H1 (cell line): ENCODE data around the gene ALKBH1. TPM values are rescaled to one million over a fixed set of nuclear protein-coding genes. Genes with fewer than 3 reads are reported as not detected.

Source experiments
- CTCF ChIA-PET: fragments of 300-600 bp; sonication (Branson Sonifier 250); formaldehyde crosslinking; loops from one replicate; lab custom pipeline; 2021; ENCODE audit not compliant: partially characterized antibody; lab: Charles Lee
- POLR2A ChIA-PET: fragments of 300-600 bp; sonication (Branson Sonifier 250); formaldehyde crosslinking; loops from one replicate; lab custom pipeline; 2021; ENCODE audit warnings: inconsistent platforms; ENCODE audit not compliant: partially characterized antibody; lab: Charles Lee
- DNase-seq, 2 experiments: peaks; one replicate each; pipeline versions ENCODE4 v3.0.0 to v3.0.0-alpha.2; 2010 to 2022; ENCODE audit warnings: low spot score in 2 of 2, low read depth in 1 of 2, mixed read lengths in 1 of 2
- FAIRE-seq: peaks from 2 replicates; lab custom pipeline; 2011; peaks lifted over from hg19 to GRCh38; lab: Jason Lieb, UNC
- H2AFZ ChIP-seq: 2 replicates; pipeline ENCODE4 v1.8.1; 2012; ENCODE audit warnings: low read length, inconsistent platforms
- H2AK5ac ChIP-seq: 2 replicates; pipeline ENCODE4 v1.6.1; 2013; ENCODE audit warnings: low read depth, low read length
- H2BK120ac ChIP-seq: replicated peaks from 2 replicates; pipeline ENCODE3; 2013; ENCODE audit warnings: low read depth, low read length, inconsistent platforms
- H2BK12ac ChIP-seq: 2 replicates; pipeline ENCODE4 v1.6.1; 2013; ENCODE audit warnings: low read depth, low read length
- H2BK15ac ChIP-seq: 2 replicates; pipeline ENCODE4 v1.6.1; 2013; ENCODE audit warnings: low read length
- H2BK20ac ChIP-seq: 2 replicates; pipeline ENCODE4 v1.6.1; 2013; ENCODE audit warnings: low read length
- H2BK5ac ChIP-seq: 2 replicates; pipeline ENCODE4 v1.6.1; 2013; ENCODE audit warnings: low read depth, low read length
- H3K14ac ChIP-seq: 2 replicates; pipeline ENCODE4 v1.6.1; 2013; ENCODE audit warnings: inconsistent platforms; ENCODE audit not compliant: insufficient read length
- H3K18ac ChIP-seq: 2 replicates; pipeline ENCODE4 v1.6.1; 2013; ENCODE audit warnings: low read length; ENCODE audit errors: extremely low read depth
- H3K23ac ChIP-seq: 2 replicates; pipeline ENCODE4 v1.6.1; 2013; ENCODE audit warnings: inconsistent platforms; ENCODE audit not compliant: insufficient read length
- H3K23me2 ChIP-seq: 2 replicates; pipeline ENCODE4 v1.6.1; 2013; ENCODE audit warnings: low read depth, low read length
- H3K27ac ChIP-seq: 2 replicates; pipeline ENCODE4 v1.6.1; 2011; ENCODE audit warnings: low read depth, low read length, inconsistent platforms
- H3K27me3 ChIP-seq, 4 experiments: replicated peaks in 1 of 4; 1 replicate in 1 of 4; 2 replicates in 3 of 4; pipeline versions ENCODE4 v1.6.1 to v1.8.1; 2011 to 2013; ENCODE audit warnings: low read length in 3 of 4, mild to moderate bottlenecking in 3 of 4, inconsistent platforms in 2 of 4, mixed read lengths in 2 of 4, moderate library complexity in 1 of 4; ENCODE audit not compliant: control insufficient read depth in 3 of 4, insufficient read depth in 3 of 4; ENCODE audit errors: extremely low read depth in 1 of 4
- H3K36me3 ChIP-seq, 4 experiments: 2 replicates each; pipeline versions ENCODE4 v1.6.1 to v1.8.1; 2011 to 2013; ENCODE audit warnings: mild to moderate bottlenecking in 4 of 4, low read length in 3 of 4, moderate library complexity in 2 of 4, control low read depth in 1 of 4, inconsistent platforms in 1 of 4; ENCODE audit not compliant: insufficient read depth in 4 of 4, control insufficient read depth in 2 of 4
- H3K4ac ChIP-seq: replicated peaks from 2 replicates; pipeline ENCODE3; 2013; ENCODE audit warnings: low read length, low read depth, mixed read lengths, inconsistent platforms; ENCODE audit not compliant: insufficient read length
- H3K4me1 ChIP-seq, 4 experiments: replicated peaks in 1 of 4; 1 replicate in 1 of 4; 2 replicates in 3 of 4; pipeline versions ENCODE4 v1.6.1 to v1.8.1; 2011 to 2013; ENCODE audit warnings: low read length in 3 of 4, inconsistent platforms in 2 of 4, mixed read lengths in 1 of 4; ENCODE audit not compliant: insufficient read depth in 4 of 4, control insufficient read depth in 3 of 4
- H3K4me2 ChIP-seq, 2 experiments: 2 replicates each; pipeline versions ENCODE4 v1.6.1 to v1.8.1; 2011 to 2013; ENCODE audit warnings: low read depth in 2 of 2, low read length in 2 of 2, control low read depth in 1 of 2, inconsistent platforms in 1 of 2, mild to moderate bottlenecking in 1 of 2; ENCODE audit not compliant: insufficient read depth in 1 of 2
- H3K4me3 ChIP-seq, 4 experiments: fragments of 200-600, 300-600 bp in 1 of 4; sonication (generic), shearing (Covaris generic), sonication (Bioruptor Twin) in 1 of 4; 2 replicates each; pipeline versions ENCODE4 v1.5.1 to v1.8.1; 2011 to 2016; ENCODE audit warnings: low read length in 4 of 4, low read depth in 3 of 4, control low read depth in 2 of 4, inconsistent platforms in 2 of 4, mild to moderate bottlenecking in 2 of 4, mixed read lengths in 1 of 4, moderate library complexity in 1 of 4; ENCODE audit not compliant: insufficient read depth in 2 of 4; ENCODE audit errors: extremely low read depth in 1 of 4
- H3K56ac ChIP-seq: replicated peaks from 2 replicates; pipeline ENCODE3; 2013; ENCODE audit warnings: low read depth, mild to moderate bottlenecking, mixed read lengths, low read length, inconsistent platforms; ENCODE audit not compliant: insufficient read length
- H3K79me1 ChIP-seq: 2 replicates; pipeline ENCODE4 v1.6.1; 2013; ENCODE audit warnings: low read depth, low read length, control low read depth
- H3K79me2 ChIP-seq, 2 experiments: 2 replicates each; pipeline versions ENCODE4 v1.6.1 to v1.8.1; 2012 to 2013; ENCODE audit warnings: low read length in 2 of 2, mild to moderate bottlenecking in 2 of 2, inconsistent platforms in 1 of 2; ENCODE audit not compliant: insufficient read depth in 2 of 2, control insufficient read depth in 1 of 2
- H3K9ac ChIP-seq, 4 experiments: replicated peaks in 1 of 4; 1 replicate in 1 of 4; 2 replicates in 3 of 4; pipeline versions ENCODE4 v1.6.1 to v1.8.1; 2011 to 2013; ENCODE audit warnings: low read depth in 3 of 4, low read length in 3 of 4, control low read depth in 2 of 4, mild to moderate bottlenecking in 2 of 4, moderate library complexity in 2 of 4, inconsistent platforms in 1 of 4; ENCODE audit errors: extremely low read depth in 1 of 4
- H3K9me3 ChIP-seq, 2 experiments: 2 replicates each; pipeline versions ENCODE4 v1.6.1 to v1.8.1; 2012 to 2013; ENCODE audit warnings: mild to moderate bottlenecking in 2 of 2, moderate library complexity in 2 of 2, control low read depth in 1 of 2, inconsistent platforms in 1 of 2, low read depth in 1 of 2, low read length in 1 of 2, mixed read lengths in 1 of 2; ENCODE audit not compliant: insufficient read depth in 2 of 2
- H4K20me1 ChIP-seq, 2 experiments: replicated peaks in 1 of 2; 2 replicates each; pipeline versions ENCODE3 to v1.8.1; 2011 to 2013; ENCODE audit warnings: inconsistent platforms in 2 of 2, low read length in 2 of 2, mild to moderate bottlenecking in 1 of 2; ENCODE audit not compliant: insufficient read depth in 2 of 2, control insufficient read depth in 1 of 2
- H4K5ac ChIP-seq: 2 replicates; pipeline ENCODE4 v1.6.1; 2013; ENCODE audit warnings: low read length, low read depth, mixed read lengths, inconsistent platforms; ENCODE audit not compliant: insufficient read length
- H4K8ac ChIP-seq: 2 replicates; pipeline ENCODE4 v1.8.0; 2013; ENCODE audit warnings: mild to moderate bottlenecking, moderate library complexity, low read length, inconsistent platforms; ENCODE audit not compliant: insufficient read depth; ENCODE audit errors: extremely low read depth
- H4K91ac ChIP-seq: replicated peaks from 2 replicates; pipeline ENCODE3; 2013; ENCODE audit warnings: low read length, mixed read lengths, inconsistent platforms; ENCODE audit not compliant: insufficient read length
- ASH2L ChIP-seq: fragments of 200-600, 300-600 bp; sonication (generic); IDR thresholded peaks from one replicate; pipeline ENCODE4 v1.7.1; 2017; ENCODE audit warnings: low read length
- CHD1 ChIP-seq: IDR thresholded peaks from 2 replicates; pipeline ENCODE4 v1.6.1; 2012; ENCODE audit warnings: low read depth, low read length, improper control_type of control experiment
- CREB1 ChIP-seq: IDR thresholded peaks from 2 replicates; pipeline ENCODE4 v1.6.1; 2012; ENCODE audit warnings: inconsistent platforms
- EGR1 ChIP-seq: IDR thresholded peaks from 2 replicates; pipeline ENCODE4 v1.6.1; 2011; ENCODE audit warnings: low read depth, low read length, borderline replicate concordance
- JUN ChIP-seq: IDR thresholded peaks from 2 replicates; pipeline ENCODE4 v1.6.1; 2011; ENCODE audit warnings: low read depth, mild to moderate bottlenecking, improper control_type of control experiment, low read length
- KDM4A ChIP-seq: IDR thresholded peaks from one replicate; pipeline ENCODE4 v1.7.1; 2012; ENCODE audit warnings: low read depth, mild to moderate bottlenecking, moderate library complexity, low read length, inconsistent platforms; ENCODE audit not compliant: severe bottlenecking
- NANOG ChIP-seq: IDR thresholded peaks from 2 replicates; pipeline ENCODE4 v1.6.1; 2011; ENCODE audit warnings: low read length, low read depth, mild to moderate bottlenecking, inconsistent platforms; ENCODE audit not compliant: insufficient read depth, poor library complexity, severe bottlenecking
- SP1 ChIP-seq: IDR thresholded peaks from 2 replicates; pipeline ENCODE4 v1.6.1; 2011; ENCODE audit warnings: low read depth, low read length
- SP4 ChIP-seq: IDR thresholded peaks from 2 replicates; pipeline ENCODE4 v1.6.1; 2012; ENCODE audit warnings: low read length, inconsistent platforms
- SRF ChIP-seq: IDR thresholded peaks from 2 replicates; pipeline ENCODE4 v1.6.1; 2011; ENCODE audit warnings: mild to moderate bottlenecking, low read depth, low read length, moderate library complexity
- TBP ChIP-seq: IDR thresholded peaks from 2 replicates; pipeline ENCODE4 v1.6.1; 2011; ENCODE audit warnings: low read depth, low read length, improper control_type of control experiment
- YY1 ChIP-seq: IDR thresholded peaks from 2 replicates; pipeline ENCODE4 v1.6.1; 2011; ENCODE audit warnings: low read depth, mild to moderate bottlenecking, low read length
- WGBS, 2 experiments: shearing (Covaris generic) in 1 of 2; methylation state at CpG; one replicate each; pipeline versions ENCODE4 v1.1.6 to v1.1.7; 2013 to 2015; ENCODE audit warnings: low lambda C conversion rate in 2 of 2, mixed read lengths in 2 of 2, inconsistent platforms in 1 of 2, low coverage in 1 of 2, missing lambda C conversion rate in 1 of 2; ENCODE audit not compliant: insufficient replicate concordance in 2 of 2, insufficient coverage in 1 of 2, insufficient read length in 1 of 2; ENCODE audit errors: extremely low coverage in 1 of 2, missing lambda C conversion rate in 1 of 2; 5-methylcytosine and 5-hydroxymethylcytosine counted together
- polyA plus RNA-seq, 7 experiments: library from polyadenylated mRNA; depleted of rRNA in 3 of 7; stranded (reverse) in 5 of 7; unstranded in 2 of 7; fragments of >200 nt in 5 of 7; fragments of 200-250 nt in 2 of 7; gene quantifications; 1 replicate in 5 of 7; 2 replicates in 1 of 7; 4 replicates in 1 of 7; pipeline versions ENCODE4 v1.2.1 to v1.2.3, GENCODE V29; 2011 to 2013; ENCODE audit warnings: missing spikeins in 2 of 7, mixed read lengths in 2 of 7
- total RNA-seq: library from RNA; stranded (reverse); fragmentation: NEBNext Ultra II Directional; extraction: Animal tissue kit (Norgen Biotek cat#: 25700); gene quantifications from 2 replicates; pipeline ENCODE4 v1.2.1, GENCODE V29; 2021

Gene ALKBH1
- total and polyA plus RNA-seq, 2 of the 8 experiments (the other 6 are each of a cell fraction or from before 2014, with no cell fraction given) = 14.3 to 20.0 TPM

DNA sequence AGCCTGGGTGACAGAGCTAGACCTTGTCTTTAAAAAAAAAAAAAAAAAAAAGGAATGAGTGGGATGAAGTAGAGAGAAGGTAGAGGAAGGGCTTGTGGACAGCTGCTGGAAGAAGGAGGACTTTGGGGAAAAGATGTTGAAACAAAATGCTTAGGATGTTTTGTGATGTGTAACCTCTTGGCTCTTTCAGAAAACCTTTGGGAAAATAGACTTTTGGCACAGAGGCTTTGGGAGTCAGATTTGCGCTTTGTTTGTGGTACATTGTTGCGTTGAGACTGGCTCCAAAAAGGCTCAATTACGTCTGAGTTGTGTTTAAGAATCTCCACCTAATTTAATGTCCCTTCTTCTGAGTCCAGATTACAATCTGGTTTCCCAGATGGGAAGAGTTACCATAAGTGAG is 58.5 kb downstream of the ALKBH1 start:
- CTCF ChIA-PET = no interaction called here
- H3K4me2 ChIP-seq = no peak overlapping the region
- H3K56ac ChIP-seq = no peak overlapping the region

More for the DNA sequence above, 58.5 kb downstream of the ALKBH1 start:
- H2AFZ ChIP-seq = no peak overlapping the region
- no peak overlapping the region for H3K9ac ChIP-seq
- 90% methylated on average over 3 of the region's 3 CpGs; no CpG with 5 or more reads in 1 of the 2 experiments for WGBS, 2 experiments
- no peak overlapping the region for H3K23ac ChIP-seq
- POLR2A ChIA-PET = no interaction called here
- H3K18ac ChIP-seq = no peak overlapping the region
- no peaks in the 10 kb centered on the region for H3K79me1 ChIP-seq
- H2AK5ac ChIP-seq = no peak overlapping the region
- peaks cover 0 to 3% of the 10 kb centered on the region in 2 experiments; a peak in 1 of 4 replicates for H3K9me3 ChIP-seq
- no peak overlapping the region for H2BK20ac ChIP-seq
- H2BK15ac ChIP-seq = no peak overlapping the region
- no peaks in the 10 kb centered on the region for H3K79me2 ChIP-seq
- no peak overlapping the region for H2BK120ac ChIP-seq
- no peak overlapping the region for H3K4ac ChIP-seq
- TF ChIP-seq YY1 = no peak
- TF ChIP-seq SP4 = no peak
- no peak for TF ChIP-seq ASH2L
- TF ChIP-seq SP1 = no peak
- TF ChIP-seq CREB1 = no peak
- TF ChIP-seq TBP = no peak
- TF ChIP-seq JUN = no peak
- no peak for TF ChIP-seq CHD1
- TF ChIP-seq KDM4A = no peak
- TF ChIP-seq SRF = no peak
- TF ChIP-seq EGR1 = no peak
- TF ChIP-seq NANOG = no peak
- no peak overlapping the region for H2BK12ac ChIP-seq
- H3K23me2 ChIP-seq = no peaks in the 10 kb centered on the region
- no peak overlapping the region for H4K8ac ChIP-seq
- no peaks in the 10 kb centered on the region for H3K27me3 ChIP-seq
- no peak for DNase-seq
- H3K27ac ChIP-seq = no peak overlapping the region
- H4K91ac ChIP-seq = no peak overlapping the region
- no peak for FAIRE-seq
- no peaks in the 10 kb centered on the region for H3K36me3 ChIP-seq
- H4K20me1 ChIP-seq = no peaks in the 10 kb centered on the region
- H4K5ac ChIP-seq = no peak overlapping the region
- H3K4me1 ChIP-seq = peaks cover 0 to 8% (median 6%) of the 10 kb centered on the region in 4 experiments; a peak in 5 of 7 replicates
- H3K4me3 ChIP-seq = no peak overlapping the region
- H3K14ac ChIP-seq = no peak overlapping the region
- H2BK5ac ChIP-seq = no peak overlapping the region
